Nephron progenitor cell (in vitro differentiated cells): ENCODE measurements around the gene SMIM33.
"Not testable (repeated sequence)": the region's sequence is repeated elsewhere in the genome, so short reads cannot be mapped to it uniquely, and the experiment has no call there.

Experiments used
- DNase-seq: peaks from one replicate; pipeline ENCODE4 v3.0.0; 2021
- H3K27ac Mint-ChIP-seq: 2 replicates; pipeline ENCODE4 v1.8.0; 2021; ENCODE audit warnings: mild to moderate bottlenecking, moderate library complexity, mixed read lengths
- H3K27me3 Mint-ChIP-seq: 2 replicates; pipeline ENCODE4 v1.8.0; 2021; ENCODE audit warnings: mild to moderate bottlenecking, low read depth, mixed read lengths; ENCODE audit not compliant: poor library complexity
- H3K36me3 Mint-ChIP-seq: 2 replicates; pipeline ENCODE4 v1.8.0; 2021; ENCODE audit warnings: low read depth, mixed read lengths
- H3K4me1 Mint-ChIP-seq: 2 replicates; pipeline ENCODE4 v1.8.0; 2021; ENCODE audit warnings: mixed read lengths
- H3K4me3 Mint-ChIP-seq: 2 replicates; pipeline ENCODE4 v1.8.0; 2021; ENCODE audit warnings: mild to moderate bottlenecking, moderate library complexity, mixed read lengths
- H3K9me3 Mint-ChIP-seq: 2 replicates; pipeline ENCODE4 v1.8.0; 2021; ENCODE audit warnings: mild to moderate bottlenecking, moderate library complexity, mixed read lengths
- TF ChIP-seq, protein P1 (sequence below): fragments of 200-600 bp; sonication (generic); IDR thresholded peaks from 2 replicates; pipeline ENCODE4 v1.5.0; 2021; ENCODE audit warnings: antibody characterized with exemption

SMIM33 gene

DNA sequence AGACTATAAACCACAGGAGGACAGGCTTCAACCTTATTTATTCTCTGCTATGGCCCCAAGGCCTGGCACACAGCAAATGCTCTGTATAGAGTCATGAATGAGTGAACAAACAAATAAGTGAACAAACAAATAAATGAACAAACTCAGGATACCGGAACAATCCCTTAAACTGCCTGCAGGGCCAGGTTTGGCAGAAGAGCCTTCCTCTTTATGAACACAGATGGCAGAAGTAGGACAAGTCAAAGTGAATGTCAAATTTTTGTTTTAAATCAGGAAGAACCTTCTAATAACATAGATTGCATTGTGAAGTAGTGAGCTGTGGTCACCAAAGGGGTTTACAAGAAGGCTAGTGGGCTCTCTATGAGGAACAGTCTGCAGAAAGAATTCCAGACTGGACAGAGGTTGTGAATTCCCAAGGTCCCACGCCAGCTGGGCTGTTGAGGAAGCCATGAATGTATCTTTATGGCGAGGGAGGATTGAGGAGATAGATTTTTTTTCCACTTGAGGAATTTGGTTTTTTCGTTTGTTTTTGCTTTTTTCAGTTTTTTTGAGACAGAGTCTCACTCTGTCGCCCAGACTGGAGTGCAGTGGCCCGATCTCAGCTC lies 42.1 kb downstream of the SMIM33 start:
- H3K27ac Mint-ChIP-seq, result no peak overlapping the region
- H3K4me3 Mint-ChIP-seq, result no peak overlapping the region
- peaks cover 10% of the 10 kb centered on the region for H3K9me3 Mint-ChIP-seq
- H3K4me1 Mint-ChIP-seq, result peaks cover 12% of the 10 kb centered on the region
- peaks cover 18% of the 10 kb centered on the region for H3K27me3 Mint-ChIP-seq
- no peak for DNase-seq
- peaks cover 4% of the 10 kb centered on the region for H3K36me3 Mint-ChIP-seq
- TF ChIP-seq, protein P1, sequence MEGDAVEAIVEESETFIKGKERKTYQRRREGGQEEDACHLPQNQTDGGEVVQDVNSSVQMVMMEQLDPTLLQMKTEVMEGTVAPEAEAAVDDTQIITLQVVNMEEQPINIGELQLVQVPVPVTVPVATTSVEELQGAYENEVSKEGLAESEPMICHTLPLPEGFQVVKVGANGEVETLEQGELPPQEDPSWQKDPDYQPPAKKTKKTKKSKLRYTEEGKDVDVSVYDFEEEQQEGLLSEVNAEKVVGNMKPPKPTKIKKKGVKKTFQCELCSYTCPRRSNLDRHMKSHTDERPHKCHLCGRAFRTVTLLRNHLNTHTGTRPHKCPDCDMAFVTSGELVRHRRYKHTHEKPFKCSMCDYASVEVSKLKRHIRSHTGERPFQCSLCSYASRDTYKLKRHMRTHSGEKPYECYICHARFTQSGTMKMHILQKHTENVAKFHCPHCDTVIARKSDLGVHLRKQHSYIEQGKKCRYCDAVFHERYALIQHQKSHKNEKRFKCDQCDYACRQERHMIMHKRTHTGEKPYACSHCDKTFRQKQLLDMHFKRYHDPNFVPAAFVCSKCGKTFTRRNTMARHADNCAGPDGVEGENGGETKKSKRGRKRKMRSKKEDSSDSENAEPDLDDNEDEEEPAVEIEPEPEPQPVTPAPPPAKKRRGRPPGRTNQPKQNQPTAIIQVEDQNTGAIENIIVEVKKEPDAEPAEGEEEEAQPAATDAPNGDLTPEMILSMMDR, result no peak

DNA sequence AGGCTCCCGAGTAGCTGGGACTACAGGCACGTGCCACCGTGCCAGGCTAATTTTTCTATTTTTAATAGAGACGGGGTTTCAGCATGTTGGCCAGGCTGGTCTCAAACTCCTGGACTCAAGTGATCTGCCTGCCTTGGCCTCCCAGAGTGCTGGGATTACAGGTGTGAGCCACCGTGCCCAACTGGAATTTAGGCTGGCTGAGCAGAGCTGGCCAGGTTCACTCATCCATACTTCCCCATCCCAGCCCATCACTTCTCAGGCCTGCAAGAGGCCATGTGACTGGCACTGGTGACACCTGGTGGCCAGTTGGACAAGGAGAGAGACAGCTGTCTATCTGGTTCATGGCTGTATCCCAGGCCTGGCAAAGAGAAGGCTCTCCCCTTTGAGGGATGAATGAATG lies 42.6 kb downstream of the SMIM33 start:
- Mint-ChIP-seq H3K4me1 (peaks cover 16% of the 10 kb centered on the region), H3K27me3 (peaks cover 18% of the 10 kb centered on the region), H3K9me3 (peaks cover 10% of the 10 kb centered on the region)
- not testable (repeated sequence) for H3K36me3 Mint-ChIP-seq, H3K4me3 Mint-ChIP-seq, H3K27ac Mint-ChIP-seq
- TF ChIP-seq, protein P1, result peak; percentile 59
- DNase-seq, result peak; percentile 64

DNA sequence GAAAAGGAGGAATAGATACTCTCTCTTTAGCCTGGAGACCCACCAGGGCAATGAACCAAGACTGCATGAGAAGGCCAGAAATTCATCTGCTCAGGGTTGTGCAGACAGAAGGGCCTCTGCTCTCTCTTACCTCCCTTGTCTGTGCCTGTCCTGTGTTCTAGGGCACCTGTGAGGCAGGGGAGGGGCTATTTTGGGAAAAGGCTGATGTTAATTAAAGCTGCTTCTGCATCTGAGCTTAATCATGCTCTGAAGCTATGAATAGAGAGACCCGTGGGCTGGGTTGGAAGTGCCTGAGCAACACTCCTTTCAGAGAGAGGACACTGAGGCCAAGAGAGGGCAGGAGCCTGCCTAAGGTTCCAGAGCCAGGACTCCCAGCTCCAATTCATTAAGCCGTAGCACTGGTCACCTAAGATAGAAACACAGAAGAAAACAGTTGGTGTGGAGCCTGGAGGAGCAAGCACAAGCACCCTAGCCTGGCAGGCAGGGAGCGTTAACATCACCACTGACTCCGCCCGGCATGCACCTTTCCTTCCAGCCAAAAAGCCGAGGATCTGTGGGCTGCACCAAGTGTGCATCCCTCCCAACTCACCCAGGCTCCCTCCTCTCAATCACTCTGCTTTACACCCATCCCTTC lies 43.2 kb downstream of the SMIM33 start:
- DNase-seq, result no peak
- Mint-ChIP-seq H3K27me3 (peaks cover 18% of the 10 kb centered on the region), H3K9me3 (peaks cover 10% of the 10 kb centered on the region), H3K4me3 (no peak overlapping the region), H3K4me1 (peaks cover 21% of the 10 kb centered on the region), H3K27ac (no peak overlapping the region), H3K36me3 (peaks cover 4% of the 10 kb centered on the region)
- TF ChIP-seq, protein P1, result peak; percentile 11

DNA sequence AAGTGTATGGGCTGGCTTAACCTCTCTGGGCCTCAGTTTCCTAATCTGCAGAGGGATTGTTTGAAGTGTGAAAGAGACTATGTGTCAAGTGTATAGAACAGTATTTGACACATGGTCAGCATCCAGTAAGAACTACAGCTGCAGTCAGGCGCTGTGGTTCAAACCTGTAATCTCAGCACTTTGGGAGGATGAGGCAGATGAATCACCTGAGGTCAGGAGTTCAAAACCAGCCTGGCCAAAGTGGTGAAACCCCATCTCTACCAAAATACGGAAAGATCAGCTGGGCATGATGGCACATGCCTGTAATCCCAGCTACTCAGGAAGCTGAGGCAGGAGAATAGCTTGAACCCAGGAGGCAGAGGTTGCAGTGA lies 43.7 kb downstream of the SMIM33 start:
- peaks cover 10% of the 10 kb centered on the region for H3K9me3 Mint-ChIP-seq
- no peak overlapping the region for H3K27ac Mint-ChIP-seq
- peaks cover 18% of the 10 kb centered on the region for H3K27me3 Mint-ChIP-seq
- no peak overlapping the region for H3K4me3 Mint-ChIP-seq
- H3K4me1 Mint-ChIP-seq, result peaks cover 23% of the 10 kb centered on the region
- peaks cover 4% of the 10 kb centered on the region for H3K36me3 Mint-ChIP-seq
- TF ChIP-seq, protein P1, result no peak
- no peak for DNase-seq

DNA sequence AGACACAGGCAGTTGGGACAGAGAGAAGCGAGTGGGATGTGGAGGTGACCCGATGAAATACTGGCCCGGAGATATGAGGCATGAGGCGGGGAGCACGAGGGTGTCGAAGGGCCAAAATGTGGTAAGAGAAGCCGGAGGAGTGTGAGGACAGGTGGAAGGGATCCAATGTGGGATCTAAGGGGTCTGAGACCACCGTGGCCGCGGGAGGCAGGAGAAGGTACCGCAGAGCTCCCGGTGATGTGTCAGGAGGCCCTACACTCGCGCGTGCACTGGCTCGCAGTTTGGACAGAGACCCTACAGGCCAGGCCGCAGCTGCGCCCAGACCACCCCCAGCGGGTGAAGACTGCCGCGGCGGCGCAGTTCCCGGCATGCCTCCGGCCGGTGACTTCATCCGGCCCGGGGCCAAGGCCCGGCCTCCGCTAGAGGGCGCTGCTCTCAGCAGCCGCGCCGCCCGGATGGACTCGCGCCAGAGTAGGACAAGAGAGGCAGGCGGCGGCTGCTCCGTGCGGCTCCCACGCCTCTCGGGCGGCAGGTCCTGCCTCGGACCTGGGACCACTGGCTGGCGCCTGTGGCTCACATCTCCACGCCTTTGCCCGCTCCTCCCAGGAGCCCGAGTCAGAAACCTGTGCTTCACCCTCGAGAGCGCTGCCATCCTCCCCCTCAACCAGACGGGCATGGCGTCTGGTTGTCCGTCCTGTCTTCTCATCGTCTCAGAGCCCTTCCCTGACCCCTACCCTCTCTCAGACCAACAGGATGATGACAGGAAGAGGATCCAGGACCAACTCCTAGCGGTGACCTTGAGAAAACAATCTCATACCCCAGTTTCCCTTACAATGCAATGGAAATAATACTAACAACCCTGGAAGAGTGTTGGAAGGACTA lies 47.1 kb downstream of the SMIM33 start:
- H3K9me3 Mint-ChIP-seq, result no peaks in the 10 kb centered on the region
- peak; percentile 95 for DNase-seq
- H3K4me3 Mint-ChIP-seq, result peak overlapping the region; percentile 82
- H3K27me3 Mint-ChIP-seq, result peaks cover 18% of the 10 kb centered on the region
- peak overlapping the region; percentile 97 for H3K27ac Mint-ChIP-seq
- peaks cover 23% of the 10 kb centered on the region for H3K4me1 Mint-ChIP-seq
- TF ChIP-seq, protein P1, result peak; percentile 98
- no peaks in the 10 kb centered on the region for H3K36me3 Mint-ChIP-seq
